HEK293 (cell line): ENCODE results near the gene KRT32.

ENCODE experiments used
- HOXA7 ChIP-seq: sonication (generic); formaldehyde crosslinking; IDR thresholded peaks from 2 replicates; pipeline ENCODE4 v1.8.1; 2022; ENCODE audit warnings: missing genetic modification reagents, borderline replicate concordance
- KLF9 ChIP-seq: fragments of 450-650 bp; formaldehyde crosslinking; IDR thresholded peaks from 2 replicates; pipeline ENCODE4 v1.5.1; 2016; ENCODE audit warnings: missing biosample characterization, missing genetic modification characterization, low read depth
- SP2 ChIP-seq: fragments of 450-650 bp; formaldehyde crosslinking; IDR thresholded peaks from 2 replicates; pipeline ENCODE4 v1.5.1; 2016; ENCODE audit warnings: missing biosample characterization, missing genetic modification characterization
- ZNF114 ChIP-seq: fragments of 450-650 bp; formaldehyde crosslinking; IDR thresholded peaks from 2 replicates; pipeline ENCODE4 v1.5.0; 2017; ENCODE audit warnings: missing biosample characterization, missing genetic modification characterization
- ZNF266 ChIP-seq: fragments of 450-650 bp; formaldehyde crosslinking; IDR thresholded peaks from 2 replicates; pipeline ENCODE4 v1.5.1; 2016; ENCODE audit warnings: missing biosample characterization, missing genetic modification characterization, low read depth
- ZNF510 ChIP-seq: fragments of 450-650 bp; formaldehyde crosslinking; IDR thresholded peaks from 2 replicates; pipeline ENCODE4 v1.5.1; 2018; ENCODE audit warnings: mild to moderate bottlenecking, missing genetic modification characterization, missing biosample characterization; ENCODE audit not compliant: insufficient replicate concordance
- ZNF558 ChIP-seq: fragments of 450-650 bp; formaldehyde crosslinking; IDR thresholded peaks from 2 replicates; pipeline ENCODE4 v1.5.1; 2016; ENCODE audit warnings: missing biosample characterization, missing genetic modification characterization
- TF ChIP-seq, protein P1 (sequence below): fragments of 450-650 bp; formaldehyde crosslinking; IDR thresholded peaks from 2 replicates; pipeline ENCODE4 v1.5.1; 2016; ENCODE audit warnings: missing biosample characterization, missing genetic modification characterization
- TF ChIP-seq, protein P2 (sequence below): fragments of 450-650 bp; formaldehyde crosslinking; IDR thresholded peaks from 2 replicates; pipeline ENCODE4 v1.5.1; 2016; ENCODE audit warnings: missing biosample characterization, missing genetic modification characterization
- TF ChIP-seq, protein P3 (sequence below): fragments of 450-650 bp; formaldehyde crosslinking; IDR thresholded peaks from 2 replicates; pipeline ENCODE4 v1.5.1; 2016; ENCODE audit warnings: missing biosample characterization, missing genetic modification characterization
- TF ChIP-seq, protein P4 (sequence below): fragments of 450-650 bp; formaldehyde crosslinking; conservative IDR thresholded peaks from 2 replicates; pipeline ENCODE4 v1.5.1; 2016; ENCODE audit warnings: low read depth, missing biosample characterization, missing genetic modification characterization

DNA sequence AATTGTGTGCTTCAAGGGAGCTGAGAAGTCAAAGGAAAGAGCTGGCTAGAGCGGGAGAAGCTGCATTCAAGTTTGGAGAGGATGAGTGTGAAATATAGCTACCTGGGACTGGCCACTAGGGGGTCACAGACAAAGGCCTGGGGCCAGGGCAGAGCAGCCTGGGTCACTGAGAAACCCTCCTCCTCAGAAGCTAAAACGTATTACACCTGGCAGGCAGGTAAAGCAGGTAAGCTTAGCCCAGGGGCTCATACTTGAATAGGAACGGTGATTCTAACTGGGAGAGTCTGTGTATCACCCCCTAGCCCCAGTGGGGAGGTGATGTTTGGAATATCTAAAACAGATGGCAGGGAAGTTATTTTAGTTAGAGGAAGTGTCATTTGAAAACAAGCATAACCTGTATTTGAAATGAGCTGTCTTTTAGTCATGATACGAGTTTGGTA is 49.6 kb downstream of the KRT32 start:
- TF ChIP-seq SP2 (tag by site-specific recombination) = no peak
- no peak for TF ChIP-seq ZNF558 (tag by site-specific recombination)
- no peak for TF ChIP-seq ZNF266 (tag by site-specific recombination)
- TF ChIP-seq, protein P1, sequence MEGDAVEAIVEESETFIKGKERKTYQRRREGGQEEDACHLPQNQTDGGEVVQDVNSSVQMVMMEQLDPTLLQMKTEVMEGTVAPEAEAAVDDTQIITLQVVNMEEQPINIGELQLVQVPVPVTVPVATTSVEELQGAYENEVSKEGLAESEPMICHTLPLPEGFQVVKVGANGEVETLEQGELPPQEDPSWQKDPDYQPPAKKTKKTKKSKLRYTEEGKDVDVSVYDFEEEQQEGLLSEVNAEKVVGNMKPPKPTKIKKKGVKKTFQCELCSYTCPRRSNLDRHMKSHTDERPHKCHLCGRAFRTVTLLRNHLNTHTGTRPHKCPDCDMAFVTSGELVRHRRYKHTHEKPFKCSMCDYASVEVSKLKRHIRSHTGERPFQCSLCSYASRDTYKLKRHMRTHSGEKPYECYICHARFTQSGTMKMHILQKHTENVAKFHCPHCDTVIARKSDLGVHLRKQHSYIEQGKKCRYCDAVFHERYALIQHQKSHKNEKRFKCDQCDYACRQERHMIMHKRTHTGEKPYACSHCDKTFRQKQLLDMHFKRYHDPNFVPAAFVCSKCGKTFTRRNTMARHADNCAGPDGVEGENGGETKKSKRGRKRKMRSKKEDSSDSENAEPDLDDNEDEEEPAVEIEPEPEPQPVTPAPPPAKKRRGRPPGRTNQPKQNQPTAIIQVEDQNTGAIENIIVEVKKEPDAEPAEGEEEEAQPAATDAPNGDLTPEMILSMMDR = no peak
- TF ChIP-seq HOXA7 (CRISPR knock-in tag) = no peak
- no peak for TF ChIP-seq ZNF114 (tag by site-specific recombination)
- TF ChIP-seq, protein P2, sequence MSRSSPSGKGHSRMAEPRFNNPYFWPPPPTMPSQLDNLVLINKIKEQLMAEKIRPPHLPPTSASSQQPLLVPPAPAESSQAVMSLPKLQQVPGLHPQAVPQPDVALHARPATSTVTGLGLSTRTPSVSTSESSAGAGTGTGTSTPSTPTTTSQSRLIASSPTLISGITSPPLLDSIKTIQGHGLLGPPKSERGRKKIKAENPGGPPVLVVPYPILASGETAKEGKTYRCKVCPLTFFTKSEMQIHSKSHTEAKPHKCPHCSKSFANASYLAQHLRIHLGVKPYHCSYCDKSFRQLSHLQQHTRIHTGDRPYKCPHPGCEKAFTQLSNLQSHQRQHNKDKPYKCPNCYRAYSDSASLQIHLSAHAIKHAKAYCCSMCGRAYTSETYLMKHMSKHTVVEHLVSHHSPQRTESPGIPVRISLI (tag by site-specific recombination) = no peak
- no peak for TF ChIP-seq ZNF510
- no peak for TF ChIP-seq KLF9
- TF ChIP-seq, protein P3, sequence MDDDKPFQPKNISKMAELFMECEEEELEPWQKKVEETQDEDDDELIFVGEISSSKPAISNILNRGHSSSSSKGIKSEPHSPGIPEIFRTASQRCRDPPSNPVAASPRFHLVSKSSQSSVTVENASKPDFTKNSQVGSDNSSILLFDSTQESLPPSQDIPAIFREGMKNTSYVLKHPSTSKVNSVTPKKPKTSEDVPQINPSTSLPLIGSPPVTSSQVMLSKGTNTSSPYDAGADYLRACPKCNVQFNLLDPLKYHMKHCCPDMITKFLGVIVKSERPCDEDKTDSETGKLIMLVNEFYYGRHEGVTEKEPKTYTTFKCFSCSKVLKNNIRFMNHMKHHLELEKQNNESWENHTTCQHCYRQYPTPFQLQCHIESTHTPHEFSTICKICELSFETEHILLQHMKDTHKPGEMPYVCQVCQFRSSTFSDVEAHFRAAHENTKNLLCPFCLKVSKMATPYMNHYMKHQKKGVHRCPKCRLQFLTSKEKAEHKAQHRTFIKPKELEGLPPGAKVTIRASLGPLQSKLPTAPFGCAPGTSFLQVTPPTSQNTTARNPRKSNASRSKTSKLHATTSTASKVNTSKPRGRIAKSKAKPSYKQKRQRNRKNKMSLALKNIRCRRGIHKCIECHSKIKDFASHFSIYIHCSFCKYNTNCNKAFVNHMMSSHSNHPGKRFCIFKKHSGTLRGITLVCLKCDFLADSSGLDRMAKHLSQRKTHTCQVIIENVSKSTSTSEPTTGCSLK (tag by site-specific recombination) = no peak
- TF ChIP-seq, protein P4, sequence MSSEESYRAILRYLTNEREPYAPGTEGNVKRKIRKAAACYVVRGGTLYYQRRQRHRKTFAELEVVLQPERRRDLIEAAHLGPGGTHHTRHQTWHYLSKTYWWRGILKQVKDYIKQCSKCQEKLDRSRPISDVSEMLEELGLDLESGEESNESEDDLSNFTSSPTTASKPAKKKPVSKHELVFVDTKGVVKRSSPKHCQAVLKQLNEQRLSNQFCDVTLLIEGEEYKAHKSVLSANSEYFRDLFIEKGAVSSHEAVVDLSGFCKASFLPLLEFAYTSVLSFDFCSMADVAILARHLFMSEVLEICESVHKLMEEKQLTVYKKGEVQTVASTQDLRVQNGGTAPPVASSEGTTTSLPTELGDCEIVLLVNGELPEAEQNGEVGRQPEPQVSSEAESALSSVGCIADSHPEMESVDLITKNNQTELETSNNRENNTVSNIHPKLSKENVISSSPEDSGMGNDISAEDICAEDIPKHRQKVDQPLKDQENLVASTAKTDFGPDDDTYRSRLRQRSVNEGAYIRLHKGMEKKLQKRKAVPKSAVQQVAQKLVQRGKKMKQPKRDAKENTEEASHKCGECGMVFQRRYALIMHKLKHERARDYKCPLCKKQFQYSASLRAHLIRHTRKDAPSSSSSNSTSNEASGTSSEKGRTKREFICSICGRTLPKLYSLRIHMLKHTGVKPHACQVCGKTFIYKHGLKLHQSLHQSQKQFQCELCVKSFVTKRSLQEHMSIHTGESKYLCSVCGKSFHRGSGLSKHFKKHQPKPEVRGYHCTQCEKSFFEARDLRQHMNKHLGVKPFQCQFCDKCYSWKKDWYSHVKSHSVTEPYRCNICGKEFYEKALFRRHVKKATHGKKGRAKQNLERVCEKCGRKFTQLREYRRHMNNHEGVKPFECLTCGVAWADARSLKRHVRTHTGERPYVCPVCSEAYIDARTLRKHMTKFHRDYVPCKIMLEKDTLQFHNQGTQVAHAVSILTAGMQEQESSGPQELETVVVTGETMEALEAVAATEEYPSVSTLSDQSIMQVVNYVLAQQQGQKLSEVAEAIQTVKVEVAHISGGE (tag by site-specific recombination) = no peak
